Nephron progenitor cell (in vitro differentiated cells): Measurements from ENCODE around the gene CFAP299.

Source experiments
- DNase-seq: peaks from one replicate; pipeline ENCODE4 v3.0.0; 2021
- H3K27ac Mint-ChIP-seq: 2 replicates; pipeline ENCODE4 v1.8.0; 2021; ENCODE audit warnings: mild to moderate bottlenecking, moderate library complexity, mixed read lengths
- H3K27me3 Mint-ChIP-seq: 2 replicates; pipeline ENCODE4 v1.8.0; 2021; ENCODE audit warnings: mild to moderate bottlenecking, low read depth, mixed read lengths; ENCODE audit not compliant: poor library complexity
- H3K36me3 Mint-ChIP-seq: 2 replicates; pipeline ENCODE4 v1.8.0; 2021; ENCODE audit warnings: low read depth, mixed read lengths
- H3K4me1 Mint-ChIP-seq: 2 replicates; pipeline ENCODE4 v1.8.0; 2021; ENCODE audit warnings: mixed read lengths
- H3K4me3 Mint-ChIP-seq: 2 replicates; pipeline ENCODE4 v1.8.0; 2021; ENCODE audit warnings: mild to moderate bottlenecking, moderate library complexity, mixed read lengths
- H3K9me3 Mint-ChIP-seq: 2 replicates; pipeline ENCODE4 v1.8.0; 2021; ENCODE audit warnings: mild to moderate bottlenecking, moderate library complexity, mixed read lengths
- TF ChIP-seq, protein P1 (sequence below): fragments of 200-600 bp; sonication (generic); IDR thresholded peaks from 2 replicates; pipeline ENCODE4 v1.5.0; 2021; ENCODE audit warnings: antibody characterized with exemption

The CFAP299 gene

DNA sequence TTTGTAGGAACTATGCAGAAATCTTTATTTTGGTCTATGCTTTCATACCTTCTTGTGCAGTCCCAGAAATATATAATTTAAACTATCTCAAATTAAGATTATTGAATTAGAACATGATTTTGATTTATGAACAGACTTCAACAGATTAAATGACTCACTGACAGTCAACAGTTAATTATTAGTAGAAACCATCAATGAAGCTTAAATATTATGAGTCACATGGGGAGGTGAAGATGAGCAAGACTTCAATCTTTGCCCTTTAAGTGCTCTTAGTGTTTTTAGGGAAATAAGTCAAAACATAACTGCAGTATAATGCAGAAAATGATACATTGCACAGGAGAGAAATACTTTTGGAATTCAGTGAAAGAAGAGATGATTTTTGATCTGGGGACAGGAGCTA is 613.5 kb downstream of the CFAP299 start:
- no peak overlapping the region for H3K27ac Mint-ChIP-seq
- peaks cover 11% of the 10 kb centered on the region for H3K4me1 Mint-ChIP-seq
- peaks cover 9% of the 10 kb centered on the region for H3K27me3 Mint-ChIP-seq
- DNase-seq = no peak
- TF ChIP-seq, protein P1, sequence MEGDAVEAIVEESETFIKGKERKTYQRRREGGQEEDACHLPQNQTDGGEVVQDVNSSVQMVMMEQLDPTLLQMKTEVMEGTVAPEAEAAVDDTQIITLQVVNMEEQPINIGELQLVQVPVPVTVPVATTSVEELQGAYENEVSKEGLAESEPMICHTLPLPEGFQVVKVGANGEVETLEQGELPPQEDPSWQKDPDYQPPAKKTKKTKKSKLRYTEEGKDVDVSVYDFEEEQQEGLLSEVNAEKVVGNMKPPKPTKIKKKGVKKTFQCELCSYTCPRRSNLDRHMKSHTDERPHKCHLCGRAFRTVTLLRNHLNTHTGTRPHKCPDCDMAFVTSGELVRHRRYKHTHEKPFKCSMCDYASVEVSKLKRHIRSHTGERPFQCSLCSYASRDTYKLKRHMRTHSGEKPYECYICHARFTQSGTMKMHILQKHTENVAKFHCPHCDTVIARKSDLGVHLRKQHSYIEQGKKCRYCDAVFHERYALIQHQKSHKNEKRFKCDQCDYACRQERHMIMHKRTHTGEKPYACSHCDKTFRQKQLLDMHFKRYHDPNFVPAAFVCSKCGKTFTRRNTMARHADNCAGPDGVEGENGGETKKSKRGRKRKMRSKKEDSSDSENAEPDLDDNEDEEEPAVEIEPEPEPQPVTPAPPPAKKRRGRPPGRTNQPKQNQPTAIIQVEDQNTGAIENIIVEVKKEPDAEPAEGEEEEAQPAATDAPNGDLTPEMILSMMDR = no peak
- H3K36me3 Mint-ChIP-seq = no peaks in the 10 kb centered on the region
- no peaks in the 10 kb centered on the region for H3K9me3 Mint-ChIP-seq
- no peak overlapping the region for H3K4me3 Mint-ChIP-seq

DNA sequence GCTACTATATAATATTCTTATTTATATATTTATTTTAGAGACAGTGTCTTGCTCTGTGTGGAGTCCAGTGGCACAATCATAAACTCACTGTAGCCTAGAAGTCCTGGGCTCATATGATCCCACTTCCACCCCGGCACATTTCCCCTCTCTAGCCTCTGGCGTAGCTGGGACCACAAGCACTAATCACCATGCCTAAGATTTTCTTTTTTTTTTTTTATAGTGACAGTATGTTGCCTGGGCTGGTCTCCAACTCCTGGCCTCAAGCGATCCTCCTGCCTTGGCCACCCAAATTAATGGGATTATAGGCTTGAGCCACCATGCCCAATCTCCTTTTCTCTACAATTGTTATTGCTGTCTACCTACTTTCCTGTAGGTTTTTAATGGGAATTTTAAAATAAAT is 620.9 kb downstream of the CFAP299 start:
- Mint-ChIP-seq H3K36me3 (no peaks in the 10 kb centered on the region), H3K9me3 (no peaks in the 10 kb centered on the region), H3K27me3 (peaks cover 9% of the 10 kb centered on the region), H3K27ac (no peak overlapping the region), H3K4me1 (peaks cover 6% of the 10 kb centered on the region), H3K4me3 (no peak overlapping the region)
- DNase-seq = no peak
- TF ChIP-seq, protein P1 = no peak

DNA sequence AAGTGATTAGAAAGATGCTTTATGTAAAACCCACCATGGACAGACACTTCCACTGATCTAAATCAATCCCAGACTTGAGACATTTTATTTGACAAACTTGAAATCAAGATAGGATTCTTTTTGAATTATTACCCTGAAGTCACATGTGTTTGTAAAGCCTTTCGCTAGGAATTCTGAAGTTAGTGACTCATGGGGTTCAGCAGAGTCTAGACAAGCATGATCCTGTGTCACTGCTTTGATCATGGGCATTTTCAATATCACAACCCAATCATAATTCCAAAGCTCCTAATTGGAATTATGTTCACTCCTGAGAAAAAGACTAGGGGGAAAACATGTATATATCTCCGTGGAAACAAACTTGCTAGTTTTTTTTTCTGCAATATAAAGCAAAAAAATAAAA is 627.5 kb downstream of the CFAP299 start:
- Mint-ChIP-seq H3K9me3 (no peaks in the 10 kb centered on the region), H3K4me1 (no peaks in the 10 kb centered on the region), H3K4me3 (no peak overlapping the region), H3K27ac (no peak overlapping the region), H3K27me3 (peaks cover 5% of the 10 kb centered on the region), H3K36me3 (no peaks in the 10 kb centered on the region)
- TF ChIP-seq, protein P1 = no peak
- no peak for DNase-seq

DNA sequence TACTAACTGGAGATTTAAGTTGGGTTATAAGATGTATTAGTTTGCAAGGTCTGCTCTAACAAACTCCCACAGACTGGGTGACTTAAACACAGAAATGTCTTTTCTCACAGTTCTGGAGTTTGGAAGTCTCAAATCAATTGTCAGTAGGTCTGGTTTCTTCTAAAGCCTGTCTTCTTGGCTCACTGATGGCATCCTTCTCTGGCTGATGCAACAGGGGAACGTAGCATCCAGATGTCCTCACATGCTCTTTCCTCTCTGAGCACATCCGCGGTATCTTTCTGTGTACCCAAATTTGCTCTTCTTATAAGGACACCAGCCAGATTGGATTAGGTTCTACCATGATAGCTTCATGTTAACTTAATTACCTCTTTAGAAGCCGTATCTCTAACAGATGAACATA is 631.8 kb downstream of the CFAP299 start:
- Mint-ChIP-seq H3K27ac (no peak overlapping the region), H3K36me3 (no peaks in the 10 kb centered on the region), H3K27me3 (peaks cover 9% of the 10 kb centered on the region), H3K9me3 (no peaks in the 10 kb centered on the region), H3K4me1 (no peaks in the 10 kb centered on the region), H3K4me3 (no peak overlapping the region)
- DNase-seq = no peak
- TF ChIP-seq, protein P1 = no peak

DNA sequence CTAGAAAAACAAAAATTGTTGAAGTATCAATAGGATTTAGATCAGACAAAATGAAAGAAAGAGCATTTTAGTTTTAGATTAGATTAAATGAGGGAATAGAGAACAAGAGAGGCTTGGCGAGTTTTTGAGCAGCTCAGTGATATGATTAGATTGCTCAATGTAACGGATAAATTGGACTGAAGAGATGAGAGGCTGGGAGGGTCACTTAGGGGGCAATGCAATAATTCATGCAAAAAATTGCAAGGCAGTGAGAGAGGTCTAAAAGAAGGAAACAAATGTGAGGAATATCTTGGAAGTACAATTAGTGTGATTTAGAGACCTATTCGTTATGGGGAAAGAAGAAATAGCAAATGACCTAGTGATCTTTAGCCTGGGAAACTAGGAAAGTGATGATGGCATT is 644.7 kb downstream of the CFAP299 start:
- Mint-ChIP-seq H3K9me3 (no peaks in the 10 kb centered on the region), H3K27ac (no peak overlapping the region), H3K4me1 (no peaks in the 10 kb centered on the region), H3K36me3 (no peaks in the 10 kb centered on the region), H3K27me3 (no peaks in the 10 kb centered on the region), H3K4me3 (no peak overlapping the region)
- DNase-seq = no peak
- TF ChIP-seq, protein P1 = no peak

DNA sequence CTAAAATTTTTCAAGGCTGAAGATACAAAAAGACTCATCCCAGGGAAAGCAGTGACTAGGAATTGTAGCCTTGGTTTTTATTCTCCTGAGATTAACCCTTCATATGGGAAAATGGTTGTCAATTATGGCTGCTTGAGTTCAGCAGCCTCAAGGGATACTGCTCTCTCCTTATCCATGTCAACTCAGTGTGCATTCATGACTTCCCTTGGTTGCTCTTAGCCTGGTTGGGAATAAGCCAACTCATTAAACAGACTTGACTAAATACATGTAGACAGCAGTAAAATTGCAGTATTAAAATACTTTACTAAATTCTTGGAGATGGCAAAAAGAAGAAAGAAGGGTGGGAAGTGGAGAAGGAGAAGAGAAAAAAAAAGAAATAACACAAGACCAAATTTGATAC is 650.5 kb downstream of the CFAP299 start:
- Mint-ChIP-seq H3K4me1 (peaks cover 9% of the 10 kb centered on the region), H3K27ac (no peak overlapping the region), H3K9me3 (no peaks in the 10 kb centered on the region), H3K27me3 (peaks cover 3% of the 10 kb centered on the region), H3K4me3 (no peak overlapping the region), H3K36me3 (no peaks in the 10 kb centered on the region)
- TF ChIP-seq, protein P1 = no peak
- no peak for DNase-seq
